ENCODE data around the gene CAST.

- TF ChIP-seq POLR2A (IDR thresholded peaks at IDR 0.05) (no peak), CTCF (IDR thresholded peaks at IDR 0.05) (no peak)
Observed at GRCh38 chr5:96655506-96655905, 6.7 kb upstream of the CAST start.

Measured in esophagus squamous epithelium (tissue), 4 donors.